HL-60/S4 treated with retinoic acid at 250 ng/mL for 4 days and 3 days (cell line): ENCODE results near the gene ELMO1.
"Not testable (repeated sequence)": the region's sequence is repeated elsewhere in the genome, so short reads cannot be mapped to it uniquely, and the experiment has no call there.

Experiments used
- in situ Hi-C: fragments of 300-500 bp; cut with MboI; formaldehyde crosslinking; loops from 2 replicates; pipeline ENCODE4 v1.7.0; 2022; ENCODE audit warnings: low sequenced_read_pairs

ELMO1 gene

GRCh38 chr7:37007268-37007667 lies 441.4 kb downstream of the ELMO1 start:
- in situ Hi-C loops: no loop called here

DNA sequence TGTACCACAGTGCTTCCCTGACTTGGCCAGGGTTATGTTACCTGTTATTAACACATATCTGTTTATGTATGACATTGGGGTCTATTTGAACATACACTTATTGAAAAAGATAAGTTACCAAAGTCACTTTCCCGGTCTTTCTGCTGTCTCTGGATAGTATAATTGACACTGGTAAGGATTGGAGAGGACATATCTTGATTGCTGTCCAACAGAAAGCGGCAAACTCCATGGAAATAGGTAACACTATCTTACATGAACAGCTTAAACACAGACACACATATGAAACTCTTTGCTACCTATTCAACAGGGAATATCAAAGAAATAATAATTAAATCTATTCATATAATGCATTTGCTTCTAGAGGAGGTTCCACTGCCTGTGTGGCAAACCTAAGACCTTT lies 441.9 kb downstream of the ELMO1 start:
- in situ Hi-C loops: no loop called here

DNA sequence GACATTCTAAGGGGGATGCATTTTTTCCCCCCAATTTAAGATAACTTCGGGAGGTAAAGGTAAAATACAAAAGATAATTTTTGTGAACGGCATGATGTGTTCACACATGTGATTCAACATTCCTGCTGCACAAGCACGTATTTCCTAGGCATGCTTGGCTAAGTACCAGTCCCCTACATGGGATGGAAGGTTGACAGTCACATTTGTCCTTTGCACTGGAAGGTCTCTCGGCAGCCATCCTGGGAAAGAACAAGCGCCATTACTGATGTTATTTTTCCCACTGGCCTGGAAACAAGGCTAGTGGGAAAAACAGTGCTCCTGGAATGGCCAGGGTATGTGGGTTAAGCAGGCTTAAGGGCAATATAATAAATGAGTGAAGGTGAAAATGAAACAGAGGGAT lies 448.2 kb downstream of the ELMO1 start:
- in situ Hi-C loops: no loop called here

GRCh38 chr7:36999626-37000485 lies 448.8 kb downstream of the ELMO1 start:
- in situ Hi-C loops: no loop called here

GRCh38 chr7:36995776-36996175 lies 452.9 kb downstream of the ELMO1 start:
- in situ Hi-C loops: no loop called here

GRCh38 chr7:36994456-36995112 lies 454.1 kb downstream of the ELMO1 start:
- in situ Hi-C loops: no loop called here

DNA sequence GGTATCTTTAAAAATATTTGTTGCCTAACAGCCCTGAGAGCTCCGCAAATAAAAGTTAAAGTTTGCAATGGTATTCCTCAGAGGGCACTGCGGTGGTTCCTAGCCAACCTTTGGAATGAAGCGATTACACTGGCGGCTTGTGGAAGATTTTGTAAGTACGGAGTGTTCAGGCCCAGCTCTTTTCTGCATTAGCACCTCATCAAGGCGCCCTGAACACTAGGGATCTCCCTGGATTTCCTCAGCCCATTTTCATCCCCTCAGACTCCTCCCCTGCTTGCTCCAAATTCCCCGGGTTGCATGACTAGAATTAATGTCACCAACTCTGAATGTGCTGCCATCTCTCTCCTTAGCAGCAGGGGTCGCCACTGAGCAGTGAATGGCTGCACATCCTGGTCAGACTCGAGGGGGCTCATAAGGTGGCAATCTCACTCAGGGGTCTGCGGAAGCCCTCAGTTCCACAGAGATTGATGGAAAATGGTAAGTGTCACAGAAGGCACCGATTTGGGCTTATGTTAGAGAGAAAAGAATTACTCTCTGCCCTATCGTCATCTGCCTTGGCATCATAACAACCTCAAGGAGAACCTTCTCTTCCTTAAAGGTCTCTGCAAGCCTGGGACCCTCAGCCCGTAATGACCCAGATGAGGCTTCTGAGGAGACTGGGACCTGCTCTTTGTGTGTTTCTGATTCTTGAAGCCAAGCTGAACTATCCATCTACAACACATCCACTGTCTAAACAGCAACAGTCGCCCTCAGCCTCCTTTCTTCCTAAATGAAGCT lies 461.5 kb downstream of the ELMO1 start:
- in situ Hi-C loops: no loop called here

GRCh38 chr7:36986511-36986933 lies 462.1 kb downstream of the ELMO1 start:
- in situ Hi-C loops: no loop called here

DNA sequence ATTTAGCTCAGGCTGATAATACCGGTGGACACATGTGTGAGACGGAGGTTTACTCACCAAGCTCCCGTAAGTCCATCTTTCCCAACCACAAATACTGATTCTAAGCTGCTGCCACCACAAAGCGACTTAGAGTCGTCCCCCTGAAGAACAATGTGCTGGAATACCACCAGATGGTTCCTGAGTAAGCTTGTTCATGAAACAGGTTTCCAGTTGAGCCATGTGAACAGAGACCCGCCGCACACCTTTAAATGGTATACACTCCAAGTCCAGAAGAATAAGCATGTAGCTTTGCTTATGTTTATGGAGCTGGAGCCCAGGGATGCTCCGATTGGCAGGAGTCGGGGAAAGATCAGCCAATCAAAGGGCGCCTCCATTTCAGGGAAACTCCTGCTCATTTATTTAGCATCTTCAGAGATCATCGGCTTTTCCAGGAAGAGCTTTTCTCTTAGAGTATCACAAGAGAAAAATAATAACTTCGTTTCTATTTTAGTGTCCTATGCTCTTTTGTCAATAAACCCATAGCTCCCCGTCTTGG lies 462.7 kb downstream of the ELMO1 start:
- in situ Hi-C loops: no loop called here

DNA sequence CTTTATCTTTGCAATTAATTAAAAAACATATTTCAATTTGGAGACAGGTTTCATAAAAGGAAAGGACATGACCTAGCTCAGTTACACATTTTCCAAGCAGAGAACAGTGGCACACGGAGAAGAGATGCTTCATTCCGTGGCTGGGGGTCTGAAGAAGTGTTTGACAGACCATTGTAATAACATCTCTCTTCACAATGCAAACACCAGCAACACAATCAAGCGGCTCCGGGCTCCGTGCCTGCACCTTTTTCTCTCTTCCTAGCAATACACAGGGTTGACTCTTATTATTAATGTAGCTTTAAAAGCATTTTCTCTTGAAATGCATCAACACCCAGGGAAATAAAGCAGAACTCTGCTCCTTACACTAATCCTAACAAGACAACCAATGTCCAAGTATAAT lies 463.3 kb downstream of the ELMO1 start:
- in situ Hi-C loops: no loop called here

GRCh38 chr7:36984710-36985312 lies 463.9 kb downstream of the ELMO1 start:
- in situ Hi-C loops: no loop called here

DNA sequence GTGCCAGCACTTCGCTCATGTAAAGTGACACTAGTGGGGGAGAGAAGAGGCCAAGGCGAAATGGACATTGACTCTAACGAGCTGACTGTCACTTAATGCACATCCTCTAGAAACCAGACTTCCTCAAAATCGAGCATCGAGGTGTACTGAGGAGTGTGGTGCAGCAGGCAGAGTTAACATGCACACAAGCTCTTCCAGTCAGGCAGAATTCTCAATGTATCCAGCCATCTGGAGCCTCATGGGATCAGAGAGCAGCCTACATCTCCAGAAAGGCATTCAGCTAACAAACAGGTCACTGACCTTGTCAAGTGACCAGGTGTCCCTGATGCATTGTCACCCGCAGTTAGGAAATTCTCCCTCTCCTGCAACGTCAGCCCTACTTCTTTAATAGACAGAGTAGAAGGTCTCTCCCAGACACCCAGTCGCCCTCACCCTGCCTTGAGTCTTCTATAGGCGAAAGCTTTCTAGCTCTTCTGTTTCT lies 464.6 kb downstream of the ELMO1 start:
- in situ Hi-C loops: no loop called here

GRCh38 chr7:36982766-36983165 lies 465.9 kb downstream of the ELMO1 start:
- in situ Hi-C loops: no loop called here

GRCh38 chr7:36979810-36980248 lies 468.8 kb downstream of the ELMO1 start:
- in situ Hi-C loops: no loop called here

DNA sequence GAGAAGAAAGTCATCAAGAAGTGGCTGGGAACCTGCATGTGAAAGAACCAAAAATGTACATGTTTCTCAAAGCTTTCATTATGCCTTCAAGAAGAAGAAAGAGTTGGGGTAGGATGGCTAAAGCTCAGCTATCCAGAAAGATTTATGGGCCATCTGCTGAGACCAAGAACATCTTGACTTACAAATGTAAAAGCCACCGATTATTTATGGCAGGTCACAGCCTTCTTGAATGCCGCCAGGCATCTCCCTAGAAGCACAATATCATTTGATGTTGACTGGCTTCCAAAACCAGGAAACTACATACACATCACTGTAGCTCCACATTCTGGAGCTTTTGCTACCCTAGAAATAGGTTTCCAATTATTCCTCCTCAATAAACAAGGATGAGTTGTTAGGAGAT lies 470.2 kb downstream of the ELMO1 start:
- in situ Hi-C loops: no loop called here

- in situ Hi-C loops: no loop called here
These were observed 470.8 kb downstream of the ELMO1 start for GRCh38 chr7:36977878-36978277.

DNA sequence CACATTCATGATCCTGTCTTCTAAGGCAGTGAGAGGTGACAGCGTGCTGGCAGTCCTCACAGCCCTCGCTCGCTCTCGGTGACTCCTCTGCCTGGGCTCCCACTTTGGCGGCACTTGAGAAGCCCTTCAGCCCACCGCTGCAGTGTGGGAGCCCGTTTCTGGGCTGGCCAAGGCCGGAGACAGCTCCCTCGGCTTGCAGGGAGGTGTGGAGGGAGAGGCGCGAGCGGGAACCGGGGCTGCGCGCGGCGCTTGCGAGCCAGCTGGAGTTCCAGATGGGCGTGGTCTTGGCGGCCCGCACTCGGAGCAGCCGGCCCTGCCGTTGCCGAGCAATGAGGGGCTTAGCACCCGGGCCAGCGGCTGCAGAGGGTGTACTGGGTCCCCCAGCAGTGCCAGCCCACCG lies 475.1 kb downstream of the ELMO1 start:
- in situ Hi-C loops: not testable (repeated sequence)

GRCh38 chr7:36972140-36972518 lies 476.5 kb downstream of the ELMO1 start:
- in situ Hi-C loops: no loop called here

DNA sequence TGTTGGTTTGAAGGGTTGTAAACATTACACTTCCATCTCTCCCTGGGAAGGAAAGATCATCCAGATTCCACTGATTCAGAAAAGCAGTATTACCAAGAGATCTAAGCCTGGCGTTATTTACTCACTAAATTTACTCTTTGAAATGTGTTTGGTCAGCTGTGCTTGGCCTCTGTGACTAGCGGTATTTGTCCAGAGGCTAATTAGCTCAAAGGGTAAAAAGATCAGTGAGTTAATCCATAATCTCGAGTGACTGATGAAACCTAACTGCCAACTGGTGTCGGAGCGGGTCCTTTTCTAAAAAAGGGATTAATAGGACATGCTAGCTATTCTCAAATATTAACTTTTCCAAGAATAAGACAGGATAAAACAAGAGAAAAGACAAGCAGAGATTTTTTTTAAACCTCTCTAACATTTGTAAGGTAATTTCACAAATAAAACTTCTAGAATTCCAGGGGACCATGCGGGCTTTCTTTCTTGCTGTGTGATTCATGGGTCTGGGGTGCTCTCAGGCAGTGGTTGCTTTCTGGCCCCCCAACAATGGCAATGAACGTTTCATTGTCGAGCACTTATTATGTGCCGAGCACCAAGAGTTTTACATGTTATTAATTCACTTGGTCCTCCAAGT lies 477.0 kb downstream of the ELMO1 start:
- in situ Hi-C loops: no loop called here
